Choroid plexus epithelial cell (primary cell): Measurements from ENCODE around the gene ZCCHC17.

ENCODE experiments used
- DNase-seq: peaks from one replicate; pipeline ENCODE4 v3.0.0-alpha.2; 2010; ENCODE audit warnings: low read depth
- H3K4me3 ChIP-seq: 2 replicates; pipeline ENCODE4 v1.5.1; 2011; ENCODE audit warnings: low read depth, mild to moderate bottlenecking, control low read depth, low read length, moderate library complexity
- TF ChIP-seq, protein P1 (sequence below): conservative IDR thresholded peaks from 2 replicates; pipeline ENCODE4 v1.5.1; 2011; ENCODE audit warnings: low read depth, mild to moderate bottlenecking, control low read depth, inconsistent platforms, low read length, moderate library complexity

Gene ZCCHC17

DNA sequence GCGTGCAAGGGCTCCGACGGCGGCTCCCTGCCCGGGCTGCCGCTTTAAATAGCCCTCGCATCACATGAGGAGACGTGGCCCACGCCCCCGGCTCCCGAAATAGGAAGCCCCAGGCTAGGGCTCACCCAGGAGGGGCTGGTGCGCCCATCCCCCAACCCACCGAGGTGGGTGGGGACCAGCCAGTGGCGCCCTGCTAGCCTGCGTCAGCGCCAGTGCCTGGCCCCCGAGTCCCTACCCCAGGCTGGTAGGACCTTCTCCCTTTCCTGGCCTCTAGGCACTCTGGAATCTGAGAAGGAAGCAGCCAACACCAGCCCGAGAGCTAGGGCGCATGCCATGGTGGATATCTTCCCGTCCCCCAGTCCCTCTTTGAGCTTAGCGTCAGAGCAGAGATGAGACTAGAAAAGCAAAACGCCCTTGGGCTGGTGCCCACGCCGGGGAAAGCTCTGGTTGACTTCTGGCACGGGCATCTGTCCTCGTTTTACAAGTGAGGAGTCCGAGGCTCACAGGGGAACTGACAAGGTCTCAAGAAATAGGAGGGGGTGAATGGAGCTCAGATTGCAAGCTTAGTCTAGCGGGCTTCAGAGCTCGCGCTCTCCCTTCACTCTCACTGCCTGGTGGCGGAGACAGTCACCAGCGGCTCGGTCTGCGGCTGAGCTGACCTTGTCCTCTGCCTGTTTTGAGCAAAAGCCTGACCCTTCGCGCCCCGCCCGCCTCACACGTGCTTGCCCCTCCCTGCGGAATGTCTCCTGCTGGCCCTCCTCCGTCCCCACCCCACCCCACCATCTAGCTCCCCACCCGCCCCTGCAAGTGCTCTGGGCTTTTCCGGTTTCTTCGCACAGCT lies 76.4 kb downstream of the ZCCHC17 start, which contains the start of gene FABP3:
FABP3 (minus strand) TSS at position 21 of the 841 bp plus-strand sequence. CDS start 62 bp downstream, outside the sequence.
- peak; percentile 80 for DNase-seq
- TF ChIP-seq, protein P1, sequence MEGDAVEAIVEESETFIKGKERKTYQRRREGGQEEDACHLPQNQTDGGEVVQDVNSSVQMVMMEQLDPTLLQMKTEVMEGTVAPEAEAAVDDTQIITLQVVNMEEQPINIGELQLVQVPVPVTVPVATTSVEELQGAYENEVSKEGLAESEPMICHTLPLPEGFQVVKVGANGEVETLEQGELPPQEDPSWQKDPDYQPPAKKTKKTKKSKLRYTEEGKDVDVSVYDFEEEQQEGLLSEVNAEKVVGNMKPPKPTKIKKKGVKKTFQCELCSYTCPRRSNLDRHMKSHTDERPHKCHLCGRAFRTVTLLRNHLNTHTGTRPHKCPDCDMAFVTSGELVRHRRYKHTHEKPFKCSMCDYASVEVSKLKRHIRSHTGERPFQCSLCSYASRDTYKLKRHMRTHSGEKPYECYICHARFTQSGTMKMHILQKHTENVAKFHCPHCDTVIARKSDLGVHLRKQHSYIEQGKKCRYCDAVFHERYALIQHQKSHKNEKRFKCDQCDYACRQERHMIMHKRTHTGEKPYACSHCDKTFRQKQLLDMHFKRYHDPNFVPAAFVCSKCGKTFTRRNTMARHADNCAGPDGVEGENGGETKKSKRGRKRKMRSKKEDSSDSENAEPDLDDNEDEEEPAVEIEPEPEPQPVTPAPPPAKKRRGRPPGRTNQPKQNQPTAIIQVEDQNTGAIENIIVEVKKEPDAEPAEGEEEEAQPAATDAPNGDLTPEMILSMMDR = no peak
- peak within 1 kb of the TSS; percentile 60 for H3K4me3 ChIP-seq

DNA sequence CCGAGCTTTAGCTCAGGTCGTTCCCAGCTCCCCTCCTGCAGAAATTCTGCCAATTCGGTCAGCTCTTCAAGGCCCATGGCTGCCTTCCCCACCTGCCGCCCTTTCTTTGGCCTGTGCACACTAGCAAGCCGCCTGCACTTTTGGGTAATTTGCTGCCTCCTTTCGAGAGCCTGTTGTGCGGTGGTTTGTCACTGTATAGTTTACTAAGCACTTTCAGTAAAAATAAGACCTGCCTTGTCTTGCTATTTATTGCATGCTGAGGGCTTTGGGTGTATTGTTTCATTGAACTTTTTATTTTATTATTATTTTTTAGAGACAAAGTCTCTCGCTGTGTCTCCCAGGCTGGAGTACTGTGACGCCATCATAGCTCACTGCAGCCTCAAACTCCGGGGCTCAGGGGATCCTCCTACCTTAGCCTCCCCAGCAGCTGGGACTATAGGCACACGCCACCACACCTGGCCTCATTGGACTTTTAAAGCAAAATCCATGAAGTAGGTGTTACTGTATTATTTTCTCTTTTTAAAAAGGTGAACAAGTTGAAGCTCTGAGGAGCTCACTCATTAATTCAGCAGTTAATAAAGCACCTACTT lies 77.2 kb downstream of the ZCCHC17 start:
- DNase-seq = no peak
- TF ChIP-seq, protein P1 = no peak
- peak overlapping the region; percentile 60 for H3K4me3 ChIP-seq

DNA sequence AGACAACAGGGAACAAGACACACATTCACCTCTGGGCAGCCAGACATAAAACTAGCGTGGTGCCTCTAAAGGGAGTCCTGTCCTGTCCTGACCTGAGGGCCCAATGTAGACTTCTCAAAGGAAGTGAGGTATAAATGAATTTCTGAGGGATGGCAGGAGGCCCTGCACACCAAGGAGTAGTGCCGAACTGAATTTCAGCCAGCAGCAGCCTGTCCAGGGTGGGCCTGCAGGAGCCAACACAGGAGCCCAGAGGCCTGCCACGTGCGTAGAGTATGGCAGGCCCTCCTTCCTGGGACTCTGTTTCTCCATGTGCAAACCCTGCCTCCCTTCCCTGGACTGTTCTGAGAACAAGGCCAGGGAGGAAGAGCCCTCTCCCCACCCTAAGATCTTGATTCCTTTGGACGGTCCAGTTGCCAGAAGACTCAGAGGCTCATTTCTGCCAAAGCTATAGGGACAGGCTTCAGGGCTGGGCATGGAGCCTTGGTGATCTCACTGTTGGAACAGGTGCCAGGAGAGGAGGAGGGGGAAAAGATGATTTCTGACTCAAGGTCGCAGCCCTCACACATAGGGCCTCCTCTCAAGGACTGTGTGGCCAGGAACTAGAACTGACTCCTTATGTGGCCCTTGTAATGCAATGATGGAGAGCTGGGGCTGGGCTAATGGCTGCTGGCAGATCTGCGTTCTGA lies 77.8 kb downstream of the ZCCHC17 start:
- TF ChIP-seq, protein P1 = no peak
- DNase-seq = no peak
- no peak overlapping the region for H3K4me3 ChIP-seq

DNA sequence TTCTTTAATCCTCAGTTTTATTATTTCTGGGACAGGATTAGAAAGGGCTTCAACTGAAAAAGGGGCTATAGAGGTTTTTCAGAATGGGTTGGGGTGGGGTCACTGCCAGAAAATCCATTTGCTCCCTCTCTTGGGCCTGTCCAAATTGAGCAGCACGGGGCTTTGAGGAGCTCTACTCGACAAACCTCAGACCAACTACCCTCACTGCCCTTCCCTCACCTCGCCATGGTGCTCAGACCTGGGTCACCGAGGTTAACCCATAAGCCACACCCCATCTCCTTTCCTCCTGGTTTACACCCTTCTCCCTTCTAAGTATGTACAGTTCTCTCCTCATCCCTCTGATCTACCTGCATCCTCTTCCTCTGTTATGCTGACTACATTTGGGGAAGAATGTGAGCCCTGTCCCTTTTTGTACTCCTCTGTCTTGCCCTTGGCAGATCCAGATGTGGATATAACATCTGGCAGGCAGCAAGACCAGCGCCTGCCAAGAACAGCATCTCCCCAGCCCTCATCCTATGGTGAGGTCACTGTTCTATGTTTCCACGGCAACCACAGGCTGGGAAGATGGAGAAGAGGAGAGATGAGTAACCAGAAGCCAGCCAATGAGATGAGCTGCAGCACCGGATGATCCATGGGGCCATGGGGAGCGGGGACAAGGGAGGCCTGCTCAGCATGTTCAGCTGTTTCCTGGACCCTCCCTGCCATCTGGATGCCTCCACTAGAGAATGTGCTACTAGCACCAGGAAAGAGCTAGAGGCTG lies 79.7 kb downstream of the ZCCHC17 start:
- DNase-seq = peak; percentile 94
- TF ChIP-seq, protein P1 = no peak
- H3K4me3 ChIP-seq = no peak overlapping the region

DNA sequence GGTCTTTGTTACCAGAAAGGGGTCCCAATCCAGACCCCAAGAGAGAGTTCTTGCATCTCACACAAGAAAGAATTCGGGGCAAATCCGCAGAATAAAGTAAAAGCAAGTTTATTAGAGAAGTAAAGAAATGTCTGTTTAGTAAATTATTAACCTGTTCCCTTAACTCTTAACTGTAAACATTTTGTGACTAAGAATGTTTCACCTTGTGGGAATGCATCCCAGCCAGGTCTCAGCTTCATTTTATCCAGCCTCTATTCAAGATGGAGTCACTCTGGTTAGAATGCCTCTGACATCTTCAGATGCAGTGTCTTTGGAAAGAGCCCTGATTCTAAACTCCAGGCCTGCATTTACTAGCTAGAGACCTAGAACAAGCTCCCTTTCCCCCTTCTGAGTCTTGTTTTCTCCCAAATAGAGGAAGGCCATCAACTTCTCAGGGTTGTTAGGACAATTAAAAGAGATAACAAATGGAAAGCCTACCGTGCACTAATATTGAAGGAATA lies 80.6 kb downstream of the ZCCHC17 start:
- no peak overlapping the region for H3K4me3 ChIP-seq
- DNase-seq = no peak
- TF ChIP-seq, protein P1 = no peak

DNA sequence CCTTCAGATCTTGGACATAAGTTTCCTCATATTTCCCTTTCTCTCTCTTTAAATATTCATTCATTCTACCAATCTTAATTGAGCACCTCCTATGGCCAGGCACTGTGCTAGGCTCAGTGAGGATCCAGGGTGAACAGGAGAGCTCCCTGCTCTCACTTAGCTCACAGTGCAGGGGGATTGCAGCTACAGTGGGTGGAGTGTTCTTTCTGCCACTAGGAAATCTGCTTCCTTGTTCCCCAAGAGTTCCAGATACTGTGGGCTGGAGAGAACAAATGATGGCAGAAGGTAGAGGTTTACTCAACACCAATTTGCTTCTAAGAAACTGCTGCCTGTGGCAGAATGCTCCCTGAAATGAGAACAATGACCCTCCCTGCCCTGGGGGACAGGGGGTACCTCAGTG lies 81.2 kb downstream of the ZCCHC17 start:
- DNase-seq = no peak
- TF ChIP-seq, protein P1 = no peak
- H3K4me3 ChIP-seq = no peak overlapping the region
